Body of pancreas (tissue), 4 donors: Measurements from ENCODE around the gene NYNRIN. TPM values are rescaled to one million over a fixed set of nuclear protein-coding genes. Genes with fewer than 3 reads are reported as not detected.
A peak's percentile ranks its signal among the peaks of the same experiment; 100 is the strongest.
"Not testable (repeated sequence)": the region's sequence is repeated elsewhere in the genome, so short reads cannot be mapped to it uniquely, and the experiment has no call there.

ENCODE experiments used
- ATAC-seq: fragments of 150-250 bp; one replicate; pipeline ENCODE4 v1.9.1; 2016
- DNase-seq, 4 donors: peaks; one replicate each; pipeline ENCODE4 v3.0.0-alpha.2; 2019
- H3K27ac ChIP-seq, 4 donors: fragments of 200-600 bp; sonication (generic); 1 replicate in 3 of 4; 2 replicates in 1 of 4; pipeline versions ENCODE4 v1.5.1 to v1.6.1; 2016 to 2019; ENCODE audit warnings: mild to moderate bottlenecking in 1 of 4, mixed read lengths in 1 of 4, moderate library complexity in 1 of 4
- H3K27me3 ChIP-seq, 2 donors: fragments of 200-600 bp; sonication (generic); one replicate each; pipeline ENCODE4 v1.6.0; 2016; ENCODE audit warnings: mild to moderate bottlenecking in 1 of 2
- H3K36me3 ChIP-seq, 2 donors: fragments of 200-600 bp; sonication (generic); replicated peaks in 1 of 2; 2 replicates each; pipeline ENCODE4 v1.5.1; 2016; ENCODE audit warnings: low read depth in 2 of 2; ENCODE audit not compliant: insufficient read depth in 1 of 2
- H3K4me1 ChIP-seq: fragments of 200-600 bp; sonication (generic); one replicate; pipeline ENCODE4 v1.6.0; 2016
- H3K4me3 ChIP-seq, 2 donors: fragments of 200-600 bp; sonication (generic); 1 replicate in 1 of 2; 2 replicates in 1 of 2; pipeline ENCODE4 v1.5.1; 2016 to 2019
- H3K9me3 ChIP-seq, 3 donors: fragments of 200-600 bp; sonication (generic); 1 replicate in 2 of 3; 2 replicates in 1 of 3; pipeline ENCODE4 v1.5.1; 2016
- POLR2A ChIP-seq, 3 donors: fragments of 450-650 bp; IDR thresholded peaks; one replicate each; pipeline ENCODE4 v1.6.1; 2016; ENCODE audit warnings: antibody characterized with exemption in 3 of 3, mild to moderate bottlenecking in 2 of 3
- WGBS, 2 donors: methylation state at CpG; one replicate each; pipeline ENCODE4 v1.1.5; 2017; 5-methylcytosine and 5-hydroxymethylcytosine counted together
- intact Hi-C: fragments of 100-400 bp; cut with DNase I; formaldehyde crosslinking; loops from one replicate; pipeline ENCODE4 v1.15.1; 2023
- total RNA-seq, 2 donors: library from RNA; depleted of rRNA; stranded (reverse); fragments of >200 nt; gene quantifications; one replicate each; pipeline ENCODE4 v1.1.0, GENCODE V29; 2016
- TF ChIP-seq, protein P1 (sequence below), 7 experiments: fragments of 450-650 bp in 4 of 7; fragments of 200-600 bp in 3 of 7; sonication (generic) in 3 of 7; IDR thresholded peaks; one replicate each; pipeline ENCODE4 v1.5.1; 2016 to 2019; ENCODE audit warnings: antibody characterized with exemption in 7 of 7

The NYNRIN gene
- total RNA-seq = 1 to 10 TPM; 7.3 to 7.5 TPM

DNA sequence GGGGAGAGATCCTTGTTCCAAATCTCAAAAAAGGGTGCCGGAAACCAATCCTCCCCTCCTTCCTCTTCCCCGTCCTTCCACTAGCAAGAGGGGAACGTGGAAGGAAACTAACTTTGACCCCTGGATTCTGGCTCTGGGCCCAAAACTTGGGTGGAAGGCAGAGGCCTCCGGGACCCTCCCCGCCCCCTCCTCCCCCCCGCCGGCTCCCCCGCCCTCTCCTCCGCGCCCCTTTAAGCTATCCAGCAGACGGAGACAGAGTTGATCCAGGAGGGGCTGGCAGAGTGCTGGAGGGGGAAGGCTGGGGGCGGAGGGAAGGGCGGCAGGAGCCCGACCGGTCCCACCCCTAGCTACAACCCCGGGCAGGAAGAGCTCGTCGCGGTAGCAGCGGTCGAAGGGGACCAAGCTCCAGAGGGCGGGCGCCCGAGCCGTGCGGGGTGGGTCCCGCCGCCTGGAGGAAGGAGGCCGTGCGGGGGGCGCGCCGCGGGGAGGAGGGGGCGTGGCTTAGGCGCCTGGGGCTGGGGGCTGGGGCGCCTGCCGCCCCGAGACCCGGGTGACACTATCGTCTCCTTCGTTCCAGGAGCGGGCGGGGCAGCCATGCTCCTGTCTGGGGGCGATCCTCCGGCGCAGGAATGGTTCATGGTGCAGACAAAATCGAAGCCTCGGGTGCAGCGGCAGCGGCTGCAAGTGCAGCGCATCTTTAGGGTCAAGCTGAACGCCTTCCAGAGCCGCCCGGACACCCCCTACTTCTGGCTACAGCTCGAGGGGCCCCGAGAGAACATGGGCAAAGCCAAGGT is at the start of gene NYNRIN:
Gene NYNRIN (plus strand): TSS at position 351 of the 794 bp plus-strand sequence. CDS start 244 bp downstream, at position 595.
- intact Hi-C loops = no loop called here
- TF ChIP-seq, protein P1, sequence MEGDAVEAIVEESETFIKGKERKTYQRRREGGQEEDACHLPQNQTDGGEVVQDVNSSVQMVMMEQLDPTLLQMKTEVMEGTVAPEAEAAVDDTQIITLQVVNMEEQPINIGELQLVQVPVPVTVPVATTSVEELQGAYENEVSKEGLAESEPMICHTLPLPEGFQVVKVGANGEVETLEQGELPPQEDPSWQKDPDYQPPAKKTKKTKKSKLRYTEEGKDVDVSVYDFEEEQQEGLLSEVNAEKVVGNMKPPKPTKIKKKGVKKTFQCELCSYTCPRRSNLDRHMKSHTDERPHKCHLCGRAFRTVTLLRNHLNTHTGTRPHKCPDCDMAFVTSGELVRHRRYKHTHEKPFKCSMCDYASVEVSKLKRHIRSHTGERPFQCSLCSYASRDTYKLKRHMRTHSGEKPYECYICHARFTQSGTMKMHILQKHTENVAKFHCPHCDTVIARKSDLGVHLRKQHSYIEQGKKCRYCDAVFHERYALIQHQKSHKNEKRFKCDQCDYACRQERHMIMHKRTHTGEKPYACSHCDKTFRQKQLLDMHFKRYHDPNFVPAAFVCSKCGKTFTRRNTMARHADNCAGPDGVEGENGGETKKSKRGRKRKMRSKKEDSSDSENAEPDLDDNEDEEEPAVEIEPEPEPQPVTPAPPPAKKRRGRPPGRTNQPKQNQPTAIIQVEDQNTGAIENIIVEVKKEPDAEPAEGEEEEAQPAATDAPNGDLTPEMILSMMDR (IDR thresholded peaks at IDR 0.05) = no peak
- TF ChIP-seq POLR2A (IDR thresholded peaks at IDR 0.05) = no peak

DNA sequence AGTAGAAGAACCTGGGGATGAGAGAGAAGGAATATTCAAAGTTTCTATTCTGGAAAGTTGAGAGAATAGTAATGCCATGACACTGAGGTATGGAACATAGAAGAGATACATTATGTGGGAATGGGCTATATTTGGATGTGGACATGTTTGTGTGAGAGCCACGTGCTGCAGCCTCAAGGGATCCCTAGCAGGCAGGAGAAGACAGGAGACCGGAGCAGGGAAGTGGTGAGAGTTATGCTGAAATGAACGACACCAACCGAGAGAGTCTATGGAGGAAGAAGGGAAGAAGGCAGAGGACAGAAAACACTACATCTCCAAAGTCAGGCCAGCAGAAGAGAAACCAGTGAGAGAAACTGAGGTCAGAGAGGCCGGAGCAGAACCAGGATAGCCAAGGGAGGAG is 49.1 kb upstream of the NYNRIN start:
- intact Hi-C loops = no loop called here
- Histone ChIP-seq H3K36me3 (no peaks in the 10 kb centered on the region), H3K27ac (no peak overlapping the region), H3K4me1 (peaks cover 3% of the 10 kb centered on the region), H3K9me3 (no peaks in the 10 kb centered on the region), H3K27me3 (no peaks in the 10 kb centered on the region), H3K4me3 (no peak overlapping the region)
- DNase-seq (no peak), ATAC-seq (no peak)
- TF ChIP-seq, protein P1 (IDR thresholded peaks at IDR 0.05) = no peak
- TF ChIP-seq POLR2A (IDR thresholded peaks at IDR 0.05) = no peak
- WGBS, 2 donors = 62 to 73% methylated on average over 5 of the region's 5 CpGs

More for the DNA sequence above, at the start of gene NYNRIN:
- H3K36me3 ChIP-seq = no peaks in the 10 kb centered on the region
- peak; percentile 67 for ATAC-seq
- H3K4me3 ChIP-seq = peak within 1 kb of the TSS in 1 of 2 donors; percentile 31
- 4 to 6% methylated on average over 21 to 35 of the region's 57 CpGs for WGBS, 2 donors
- no peaks in the 10 kb centered on the region for H3K9me3 ChIP-seq
- H3K27ac ChIP-seq = peak within 1 kb of the TSS; percentile 23 to 62 (median 49)
- peak; percentile 38 to 56 (median 49) for DNase-seq
- H3K4me1 ChIP-seq = peaks cover 41% of the 10 kb centered on the region
- H3K27me3 ChIP-seq = no peaks in the 10 kb centered on the region

DNA sequence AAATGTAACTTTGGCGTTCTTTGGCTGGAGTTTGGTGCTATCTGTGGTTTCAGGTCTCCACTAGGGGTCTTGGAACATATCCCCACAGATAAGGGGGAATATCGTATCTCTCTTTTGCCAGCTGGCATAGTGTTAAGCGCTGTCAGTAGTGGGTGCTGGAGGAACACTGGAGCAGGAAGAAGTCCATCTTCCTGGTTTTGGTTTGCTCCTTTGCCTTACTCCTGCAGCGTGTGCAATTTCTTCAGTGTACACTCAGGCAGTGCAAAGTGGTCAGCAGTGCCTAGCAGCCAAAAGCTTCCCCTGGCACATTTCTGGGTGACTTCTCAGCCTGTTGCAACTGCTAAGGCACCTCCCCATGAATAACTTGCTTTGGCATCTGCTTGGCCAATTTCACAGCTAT is 47.3 kb upstream of the NYNRIN start:
- DNase-seq (no peak), ATAC-seq (no peak)
- no peaks in the 10 kb centered on the region for H3K27me3 ChIP-seq
- no peaks in the 10 kb centered on the region for H3K9me3 ChIP-seq
- H3K4me3 ChIP-seq = no peak overlapping the region
- H3K4me1 ChIP-seq = peaks cover 3% of the 10 kb centered on the region
- WGBS, 2 donors = 11 to 15% methylated on average over 4 of the region's 4 CpGs
- intact Hi-C loops = no loop called here
- TF ChIP-seq POLR2A (IDR thresholded peaks at IDR 0.05) = no peak
- TF ChIP-seq, protein P1 (IDR thresholded peaks at IDR 0.05) = no peak
- H3K27ac ChIP-seq = no peak overlapping the region
- no peaks in the 10 kb centered on the region for H3K36me3 ChIP-seq

DNA sequence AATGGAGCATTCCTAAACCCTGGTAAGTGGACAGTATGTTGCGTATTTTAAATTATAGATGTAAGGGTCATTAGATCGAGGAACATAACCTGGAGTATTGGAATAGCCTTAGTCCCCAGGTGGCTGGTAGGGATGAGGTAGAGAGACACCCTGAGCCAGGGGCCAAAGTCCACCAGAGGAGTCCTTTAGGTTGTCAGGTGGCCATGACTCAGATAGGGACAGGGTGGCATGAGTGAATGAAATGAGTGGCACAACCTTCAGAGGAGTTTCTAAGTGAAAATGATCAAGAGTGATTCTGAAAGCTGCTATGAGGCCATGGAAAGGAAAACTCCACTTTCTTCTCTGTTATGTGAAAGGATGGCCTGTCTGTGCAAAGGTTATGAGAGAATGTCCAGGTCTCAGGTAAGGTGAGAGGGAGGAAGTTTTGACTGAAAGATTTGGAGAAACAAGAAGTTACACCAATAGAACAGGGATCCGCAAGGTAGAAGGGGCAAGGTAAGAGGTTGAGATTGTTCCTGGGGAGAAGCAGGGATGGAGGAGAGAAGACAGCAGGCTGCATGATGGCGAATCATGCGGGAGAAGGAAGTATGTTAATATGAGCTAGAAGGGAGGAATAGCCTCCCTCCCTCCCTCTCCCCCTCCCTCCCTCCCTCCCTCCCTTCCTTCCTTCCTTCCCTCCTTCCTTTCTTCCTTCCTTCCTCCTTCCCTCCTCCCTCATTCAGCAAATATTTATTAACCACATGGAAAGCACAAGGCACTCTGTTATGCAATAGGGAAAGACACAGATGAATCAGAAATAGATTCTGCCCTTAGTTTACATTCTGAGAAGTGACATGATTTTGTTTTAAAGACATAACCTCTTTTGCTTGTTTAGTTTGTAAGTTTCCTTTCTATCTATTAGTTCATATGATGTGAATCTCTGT is 45.0 kb upstream of the NYNRIN start:
- no peaks in the 10 kb centered on the region for H3K27me3 ChIP-seq
- no peaks in the 10 kb centered on the region for H3K9me3 ChIP-seq
- DNase-seq = no peak
- no peak for TF ChIP-seq POLR2A (IDR thresholded peaks at IDR 0.05)
- TF ChIP-seq, protein P1 (IDR thresholded peaks at IDR 0.05) = no peak
- no peak overlapping the region for H3K4me3 ChIP-seq
- intact Hi-C loops = no loop called here
- ATAC-seq = no peak
- H3K4me1 ChIP-seq = peaks cover 3% of the 10 kb centered on the region
- no peaks in the 10 kb centered on the region for H3K36me3 ChIP-seq
- 82 to 84% methylated on average over 5 of the region's 5 CpGs for WGBS, 2 donors
- H3K27ac ChIP-seq = no peak overlapping the region

DNA sequence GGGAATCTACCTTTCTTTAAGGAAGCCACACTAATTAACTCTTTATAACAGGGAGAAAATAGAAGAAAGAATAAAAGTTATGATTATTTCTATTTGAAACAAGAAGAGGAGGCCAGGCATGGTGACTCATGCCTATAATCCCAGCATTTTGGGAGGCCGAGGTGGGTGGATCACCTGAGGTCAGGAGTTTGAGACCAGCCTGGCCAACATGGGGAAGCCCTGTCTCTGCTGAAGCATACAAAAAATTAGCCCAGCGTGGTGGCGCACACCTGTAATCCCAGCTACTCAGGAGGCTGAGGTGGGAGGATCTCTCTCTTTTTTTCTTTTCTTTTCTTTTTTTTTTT is 44.3 kb upstream of the NYNRIN start:
- H3K4me3 ChIP-seq, H3K27me3 ChIP-seq, DNase-seq, H3K27ac ChIP-seq, ATAC-seq, H3K9me3 ChIP-seq, intact Hi-C loops, H3K36me3 ChIP-seq, H3K4me1 ChIP-seq: not testable (repeated sequence)
- 72 to 73% methylated on average over 3 of the region's 3 CpGs for WGBS, 2 donors
